GM21381 (cell line): ENCODE results near the gene LIMA1.
"Not testable (repeated sequence)": the region's sequence is repeated elsewhere in the genome, so short reads cannot be mapped to it uniquely, and the experiment has no call there.

Source experiments
- ATAC-seq: cut with Tn5 transposase; IDR thresholded peaks from one replicate; pipeline ENCODE4 v1.9.1; 2021; ENCODE audit warnings: mild to moderate bottlenecking, moderate library complexity; ENCODE audit not compliant: unreplicated experiment

The LIMA1 gene

GRCh38 chr12:50290692-50291091 is 7.4 kb upstream of the LIMA1 start:
- ATAC-seq = not testable (repeated sequence)

DNA sequence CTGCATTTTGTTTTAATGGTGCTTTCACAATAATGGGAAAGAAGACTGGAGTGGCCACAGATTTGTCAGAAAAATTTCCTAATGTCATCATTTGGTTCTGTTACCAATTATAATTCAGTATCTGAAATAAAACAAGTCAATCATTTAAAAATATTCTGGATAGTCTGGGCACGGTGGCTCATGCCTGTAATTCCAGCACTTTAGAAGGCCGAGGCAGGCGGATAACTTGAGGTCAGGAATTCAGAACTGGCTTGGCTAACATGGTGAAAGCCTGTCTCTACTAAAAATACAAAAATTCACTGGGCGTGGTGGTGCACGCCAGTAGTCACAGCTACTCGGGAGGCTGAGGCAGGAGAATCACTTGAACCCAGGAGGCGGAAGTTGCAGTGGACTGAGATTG is 4.0 kb upstream of the LIMA1 start:
- no peak for ATAC-seq

DNA sequence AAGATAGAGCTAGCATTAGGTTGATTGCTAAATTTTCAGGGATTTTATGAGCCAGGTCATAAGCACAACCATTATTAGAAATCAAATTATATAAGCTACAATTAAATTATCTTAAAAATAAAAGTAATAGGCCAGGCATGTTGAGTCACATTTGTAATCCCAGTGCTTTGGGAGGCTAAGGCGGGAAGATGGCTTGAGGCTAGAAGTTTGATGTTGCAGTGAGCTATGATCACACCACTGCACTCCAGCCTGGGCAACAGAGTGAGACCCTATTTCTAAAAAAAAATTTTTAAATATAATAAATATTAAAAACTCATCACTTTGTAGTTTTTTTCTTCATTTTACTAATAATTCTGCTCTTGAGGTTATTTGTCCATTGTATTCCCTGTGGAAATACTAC is 1.9 kb upstream of the LIMA1 start:
- no peak for ATAC-seq

DNA sequence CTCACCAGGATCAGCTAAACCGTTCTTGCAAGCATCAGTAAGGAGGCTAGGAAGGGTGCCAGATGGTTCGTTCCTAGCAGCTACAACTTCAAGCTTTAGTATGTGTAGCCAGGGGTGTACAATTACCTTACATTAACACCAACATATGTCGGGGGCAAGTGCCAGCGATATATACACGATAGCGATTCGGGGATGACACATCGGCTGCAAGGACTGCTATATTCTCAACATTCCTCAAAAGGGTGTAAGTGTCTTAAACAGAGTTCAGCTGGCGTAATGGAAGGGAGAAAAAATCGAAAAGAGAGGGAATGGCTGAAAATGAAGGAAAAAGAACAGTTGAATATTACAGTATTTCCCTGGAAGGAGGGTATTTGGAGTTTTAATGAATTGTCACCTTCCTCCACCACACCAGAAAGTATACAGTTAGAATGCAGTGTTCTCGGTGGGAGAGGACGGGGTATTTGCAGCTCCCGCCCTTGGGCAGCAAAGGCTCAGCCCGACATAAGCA is 545 bp downstream of the LIMA1 start:
- no peak for ATAC-seq

DNA sequence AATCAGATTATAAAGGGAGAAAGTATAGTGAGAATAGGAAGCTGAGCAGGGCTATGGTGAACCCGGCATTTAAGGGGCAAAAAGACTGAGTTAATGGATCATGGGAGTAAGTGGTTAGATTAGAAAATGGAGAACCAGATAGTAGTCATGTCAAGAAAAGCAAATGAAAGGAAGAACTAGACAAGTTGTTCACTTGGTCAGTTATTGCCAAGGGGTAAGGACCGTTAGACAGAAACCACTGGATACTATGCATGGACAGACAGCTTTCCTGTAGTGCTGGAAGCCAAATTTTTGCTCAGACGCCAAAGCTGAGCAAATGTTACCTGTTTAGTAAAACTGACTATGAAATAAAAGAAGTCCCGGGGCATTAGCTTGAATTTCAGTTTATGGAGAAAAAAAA is 3.8 kb downstream of the LIMA1 start:
- ATAC-seq = no peak

GRCh38 chr12:50276912-50277671 is 6.2 kb downstream of the LIMA1 start:
- ATAC-seq = no peak

GRCh38 chr12:50276068-50276467 is 7.3 kb downstream of the LIMA1 start:
- no peak for ATAC-seq

GRCh38 chr12:50275556-50275955 is 7.8 kb downstream of the LIMA1 start:
- ATAC-seq = no peak

- not testable (repeated sequence) for ATAC-seq
These were observed 8.2 kb downstream of the LIMA1 start for GRCh38 chr12:50275127-50275526.

- no peak for ATAC-seq
These were observed 11.5 kb downstream of the LIMA1 start for GRCh38 chr12:50271724-50272247.

- no peak for ATAC-seq
These were observed 14.8 kb downstream of the LIMA1 start for GRCh38 chr12:50268482-50268881.

GRCh38 chr12:50265770-50266524 is 17.4 kb downstream of the LIMA1 start:
- no peak for ATAC-seq

DNA sequence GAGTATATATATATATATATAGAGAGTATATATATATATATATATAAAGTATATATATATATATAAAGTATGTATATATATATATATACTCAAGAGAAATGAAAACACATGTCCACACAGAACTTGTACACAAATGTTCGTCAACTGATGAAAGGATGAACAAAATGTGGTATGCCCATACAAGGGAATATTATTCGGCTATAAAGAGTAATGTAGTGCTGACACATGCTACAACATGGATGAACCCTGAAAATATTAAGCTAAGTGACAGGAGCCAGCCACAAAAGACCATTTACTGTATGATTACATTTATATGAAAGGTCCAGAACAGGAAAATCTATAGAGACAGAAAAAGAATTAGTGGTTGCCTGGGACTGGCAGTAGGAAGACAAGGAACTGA is 19.5 kb downstream of the LIMA1 start:
- ATAC-seq = no peak

DNA sequence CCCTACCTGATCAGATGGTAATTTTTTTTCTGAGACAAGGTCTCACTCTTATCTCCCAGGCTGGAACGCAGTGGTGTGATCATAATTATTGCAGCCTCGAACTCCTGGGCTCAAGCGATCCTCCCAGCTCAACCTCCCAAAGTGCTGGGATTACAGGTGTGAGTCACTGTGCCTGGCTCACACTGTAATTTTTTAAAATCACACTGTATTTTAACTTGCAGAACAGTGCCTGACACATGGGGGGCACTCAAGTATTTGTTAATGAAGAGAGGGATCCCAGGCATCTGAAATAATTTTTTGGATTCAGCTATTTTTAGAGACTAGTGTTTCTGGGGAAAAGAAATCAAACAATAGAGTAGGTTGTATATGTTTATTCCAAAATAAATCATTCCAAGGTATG is 21.7 kb downstream of the LIMA1 start:
- ATAC-seq = no peak

DNA sequence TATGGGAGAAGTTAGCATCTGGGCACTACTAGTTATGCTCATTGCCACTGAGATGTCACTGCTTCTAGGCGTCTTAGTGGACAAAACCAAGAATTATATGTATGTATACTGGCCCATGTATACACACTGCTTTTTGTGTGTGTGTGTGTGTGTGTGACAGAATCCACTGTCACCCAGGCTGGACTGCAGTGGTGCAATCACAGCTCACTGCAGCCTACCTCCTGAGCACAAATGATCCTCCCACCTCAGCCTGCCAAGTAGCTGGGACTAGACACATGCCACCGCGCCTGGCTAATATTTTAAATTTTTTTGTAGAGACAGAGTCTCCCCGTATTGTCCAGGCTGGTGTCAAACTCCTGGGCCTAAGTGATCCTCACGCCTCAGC is 25.2 kb downstream of the LIMA1 start:
- ATAC-seq = no peak

GRCh38 chr12:50257236-50258166 is 25.8 kb downstream of the LIMA1 start:
- no peak for ATAC-seq

- no peak for ATAC-seq
These were observed 26.6 kb downstream of the LIMA1 start for GRCh38 chr12:50256761-50257160.

- ATAC-seq = no peak
These were observed 30.2 kb downstream of the LIMA1 start for GRCh38 chr12:50252977-50253602.

GRCh38 chr12:50251619-50252252 is 31.6 kb downstream of the LIMA1 start:
- ATAC-seq = no peak
